H1 (cell line): ENCODE results near the gene MOGAT3. TPM values are rescaled to one million over a fixed set of nuclear protein-coding genes. Genes with fewer than 3 reads are reported as not detected.

Experiments
- EZH2 ChIP-seq: fragments of 200-600 bp; sonication (generic); IDR thresholded peaks from 2 replicates; pipeline ENCODE4 v1.7.1; 2012; ENCODE audit warnings: low read depth, mild to moderate bottlenecking, moderate library complexity, low read length, inconsistent platforms; ENCODE audit not compliant: severe bottlenecking
- HDAC6 ChIP-seq: IDR thresholded peaks from one replicate; pipeline ENCODE4 v1.7.1; 2012; ENCODE audit warnings: low read depth, mild to moderate bottlenecking, inconsistent platforms, low read length, moderate library complexity
- KDM5A ChIP-seq: fragments of 200-600 bp; IDR thresholded peaks from 2 replicates; pipeline ENCODE4 v1.7.1; 2012; ENCODE audit warnings: mild to moderate bottlenecking, low read length, inconsistent platforms, mixed read lengths
- SIRT6 ChIP-seq: IDR thresholded peaks from one replicate; pipeline ENCODE4 v1.7.1; 2012; ENCODE audit warnings: low read length, inconsistent platforms
- ZNF274 ChIP-seq: IDR thresholded peaks from 2 replicates; pipeline ENCODE4 v1.7.0; 2012; ENCODE audit warnings: low read length, borderline replicate concordance; ENCODE audit errors: extremely low read depth
- polyA plus RNA-seq, 7 experiments: library from polyadenylated mRNA; depleted of rRNA in 3 of 7; stranded (reverse) in 5 of 7; unstranded in 2 of 7; fragments of >200 nt in 5 of 7; fragments of 200-250 nt in 2 of 7; gene quantifications; 1 replicate in 5 of 7; 2 replicates in 1 of 7; 4 replicates in 1 of 7; pipeline versions ENCODE4 v1.2.1 to v1.2.3, GENCODE V29; 2011 to 2013; ENCODE audit warnings: missing spikeins in 2 of 7, mixed read lengths in 2 of 7
- total RNA-seq: library from RNA; stranded (reverse); fragmentation: NEBNext Ultra II Directional; extraction: Animal tissue kit (Norgen Biotek cat#: 25700); gene quantifications from 2 replicates; pipeline ENCODE4 v1.2.1, GENCODE V29; 2021
- TF ChIP-seq, protein P1 (sequence below): IDR thresholded peaks from 2 replicates; pipeline ENCODE4 v1.6.1; 2012; ENCODE audit warnings: inconsistent platforms

The MOGAT3 gene
- total and polyA plus RNA-seq, 2 of the 8 experiments (the other 6 are each of a cell fraction or from before 2014, with no cell fraction given) = 0.21 to 0.82 TPM

DNA sequence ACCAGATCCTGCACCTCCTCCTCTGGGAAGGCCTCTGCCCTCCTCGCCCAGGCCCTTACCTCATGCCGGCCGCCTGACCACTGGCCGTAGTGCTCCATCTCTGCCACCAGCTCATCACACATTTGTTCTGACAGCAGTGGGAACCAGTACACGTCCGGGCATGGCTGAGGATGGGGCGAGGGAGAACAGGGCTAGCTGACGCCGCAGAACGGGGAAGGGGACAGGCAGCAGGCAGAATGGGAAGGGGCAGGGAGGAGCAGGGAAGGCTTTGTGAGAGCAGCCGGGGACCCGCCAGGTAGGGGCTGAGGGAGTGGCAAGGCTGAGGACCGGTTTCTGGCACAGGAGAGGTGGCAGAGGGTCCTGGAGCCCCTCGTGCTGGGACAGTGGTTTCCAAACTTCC is 8.0 kb upstream of the MOGAT3 start (continued):
- TF ChIP-seq, protein P1, sequence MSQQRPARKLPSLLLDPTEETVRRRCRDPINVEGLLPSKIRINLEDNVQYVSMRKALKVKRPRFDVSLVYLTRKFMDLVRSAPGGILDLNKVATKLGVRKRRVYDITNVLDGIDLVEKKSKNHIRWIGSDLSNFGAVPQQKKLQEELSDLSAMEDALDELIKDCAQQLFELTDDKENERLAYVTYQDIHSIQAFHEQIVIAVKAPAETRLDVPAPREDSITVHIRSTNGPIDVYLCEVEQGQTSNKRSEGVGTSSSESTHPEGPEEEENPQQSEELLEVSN = no peak
- TF ChIP-seq KDM5A (no peak), EZH2 (no peak), SIRT6 (no peak), ZNF274 (no peak), HDAC6 (no peak)
